Vagina (tissue), 2 donors: ENCODE results near the gene KIF3C.

ENCODE experiments used
- POLR2A ChIP-seq, 2 donors: fragments of 450-650 bp; IDR thresholded peaks; one replicate each; pipeline ENCODE4 v1.6.1; 2017; ENCODE audit warnings: antibody characterized with exemption in 2 of 2, mild to moderate bottlenecking in 2 of 2, moderate library complexity in 2 of 2
- POLR2AphosphoS5 ChIP-seq, 2 donors: sonication (generic); formaldehyde crosslinking; IDR thresholded peaks; one replicate each; pipeline ENCODE4 v1.9.0; 2017; ENCODE audit warnings: antibody characterized with exemption in 2 of 2, mild to moderate bottlenecking in 2 of 2, low read depth in 1 of 2; ENCODE audit not compliant: insufficient read depth in 1 of 2
- TF ChIP-seq, protein P1 (sequence below), 3 experiments: fragments of 450-650 bp in 2 of 3; fragments of 200-600 bp in 1 of 3; sonication (generic) in 1 of 3; IDR thresholded peaks; one replicate each; pipeline ENCODE4 v1.5.1; 2017 to 2019; ENCODE audit warnings: antibody characterized with exemption in 3 of 3, mild to moderate bottlenecking in 2 of 3, moderate library complexity in 2 of 3

DNA sequence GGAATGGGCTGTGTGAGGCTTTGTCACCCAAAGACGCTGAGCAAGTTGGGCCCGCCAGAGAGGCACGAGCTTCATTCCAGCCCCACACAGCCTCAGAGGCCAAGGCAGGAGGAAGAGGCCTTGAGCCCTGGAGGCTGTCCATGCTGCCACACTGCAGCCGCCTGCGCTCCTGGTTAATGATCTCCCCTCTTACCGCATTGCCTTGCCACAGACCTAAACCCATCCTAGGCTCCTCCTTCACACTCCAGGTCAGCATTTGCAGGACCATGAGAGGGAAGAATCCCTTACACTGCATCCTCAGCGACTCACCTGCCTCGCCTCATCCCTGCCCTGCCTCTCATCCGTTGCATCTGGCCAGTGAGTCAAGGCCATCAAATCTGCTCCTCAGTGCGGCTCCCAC, 24.6 kb downstream of the KIF3C start:
- TF ChIP-seq, protein P1, sequence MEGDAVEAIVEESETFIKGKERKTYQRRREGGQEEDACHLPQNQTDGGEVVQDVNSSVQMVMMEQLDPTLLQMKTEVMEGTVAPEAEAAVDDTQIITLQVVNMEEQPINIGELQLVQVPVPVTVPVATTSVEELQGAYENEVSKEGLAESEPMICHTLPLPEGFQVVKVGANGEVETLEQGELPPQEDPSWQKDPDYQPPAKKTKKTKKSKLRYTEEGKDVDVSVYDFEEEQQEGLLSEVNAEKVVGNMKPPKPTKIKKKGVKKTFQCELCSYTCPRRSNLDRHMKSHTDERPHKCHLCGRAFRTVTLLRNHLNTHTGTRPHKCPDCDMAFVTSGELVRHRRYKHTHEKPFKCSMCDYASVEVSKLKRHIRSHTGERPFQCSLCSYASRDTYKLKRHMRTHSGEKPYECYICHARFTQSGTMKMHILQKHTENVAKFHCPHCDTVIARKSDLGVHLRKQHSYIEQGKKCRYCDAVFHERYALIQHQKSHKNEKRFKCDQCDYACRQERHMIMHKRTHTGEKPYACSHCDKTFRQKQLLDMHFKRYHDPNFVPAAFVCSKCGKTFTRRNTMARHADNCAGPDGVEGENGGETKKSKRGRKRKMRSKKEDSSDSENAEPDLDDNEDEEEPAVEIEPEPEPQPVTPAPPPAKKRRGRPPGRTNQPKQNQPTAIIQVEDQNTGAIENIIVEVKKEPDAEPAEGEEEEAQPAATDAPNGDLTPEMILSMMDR (IDR thresholded peaks at IDR 0.05): no peak
- no peak for TF ChIP-seq POLR2A (IDR thresholded peaks at IDR 0.05)
- TF ChIP-seq POLR2AphosphoS5 (IDR thresholded peaks at IDR 0.05; ENCODE audit: insufficient read depth in 1 of 2, low read depth in 1 of 2): no peak
